ENCODE measurements around the gene CBLL2.

- TF ChIP-seq POLR2A (IDR thresholded peaks at IDR 0.05), result no peak
- no peak for TF ChIP-seq CTCF (IDR thresholded peaks at IDR 0.05)
Observed at GRCh38 chrX:22314211-22314610, 41.5 kb downstream of the CBLL2 start.
